Endometrial microvascular endothelial cells (primary cell): Measurements from ENCODE around the gene SERPINB12. TPM values are rescaled to one million over a fixed set of nuclear protein-coding genes. Genes with fewer than 3 reads are reported as not detected.

Experiments used
- in situ Hi-C: cut with HindIII; loops from 2 replicates; pipeline ENCODE4 v1.10.0; 2017; ENCODE audit warnings: low sequenced_read_pairs, low pct_unique_long_range_greater_than_20kb; ENCODE audit errors: inconsistent ontology term
- total RNA-seq: library from RNA; depleted of rRNA; stranded (reverse); fragments of >200 nt; gene quantifications from one replicate; pipeline ENCODE4 v1.2.3, GENCODE V29; 2015; ENCODE audit errors: inconsistent ontology term

SERPINB12 gene
- total RNA-seq: not detected

- in situ Hi-C loops: no loop called here
Observed at GRCh38 chr18:63542069-63542468, at the start of gene SERPINB12. SERPINB12 (plus strand) TSS chr18:63542369; CDS start chr18:63556160, 13,791 bp downstream.

GRCh38 chr18:63492851-63493250 lies 49.3 kb upstream of the SERPINB12 start:
- in situ Hi-C loops: no loop called here

GRCh38 chr18:63495675-63496074 lies 46.5 kb upstream of the SERPINB12 start:
- in situ Hi-C loops: no loop called here

- in situ Hi-C loops: no loop called here
Observed at GRCh38 chr18:63505566-63506335, 36.4 kb upstream of the SERPINB12 start.

GRCh38 chr18:63506336-63506646 lies 35.9 kb upstream of the SERPINB12 start:
- in situ Hi-C loops: no loop called here

GRCh38 chr18:63508596-63508995 lies 33.6 kb upstream of the SERPINB12 start:
- in situ Hi-C loops: no loop called here

- in situ Hi-C loops: no loop called here
Observed at GRCh38 chr18:63511285-63511684, 30.9 kb upstream of the SERPINB12 start.

GRCh38 chr18:63514326-63514725 lies 27.8 kb upstream of the SERPINB12 start:
- in situ Hi-C loops: no loop called here

GRCh38 chr18:63514888-63515678 lies 27.1 kb upstream of the SERPINB12 start:
- in situ Hi-C loops: no loop called here

- in situ Hi-C loops: no loop called here
Observed at GRCh38 chr18:63515801-63516200, 26.4 kb upstream of the SERPINB12 start.

- in situ Hi-C loops: no loop called here
Observed at GRCh38 chr18:63518178-63519012, 23.8 kb upstream of the SERPINB12 start.

GRCh38 chr18:63520053-63520685 lies 22.0 kb upstream of the SERPINB12 start:
- in situ Hi-C loops: no loop called here

GRCh38 chr18:63523660-63524059 lies 18.5 kb upstream of the SERPINB12 start:
- in situ Hi-C loops: no loop called here

- in situ Hi-C loops: no loop called here
Observed at GRCh38 chr18:63527251-63527650, 14.9 kb upstream of the SERPINB12 start.

GRCh38 chr18:63528863-63529492 lies 13.2 kb upstream of the SERPINB12 start:
- in situ Hi-C loops: no loop called here

GRCh38 chr18:63532471-63532870 lies 9.7 kb upstream of the SERPINB12 start:
- in situ Hi-C loops: no loop called here

GRCh38 chr18:63534615-63535014 lies 7.6 kb upstream of the SERPINB12 start:
- in situ Hi-C loops: no loop called here

- in situ Hi-C loops: no loop called here
Observed at GRCh38 chr18:63539904-63540510, 2.2 kb upstream of the SERPINB12 start.
